Esophagus muscularis mucosa (tissue), 4 donors: ENCODE data around the gene HRH2.

Experiments used
- CTCF ChIP-seq, 3 experiments: fragments of 200-600 bp in 2 of 3; fragments of 450-650 bp in 1 of 3; sonication (generic) in 2 of 3; IDR thresholded peaks; one replicate each; pipeline ENCODE4 v1.5.1; 2017 to 2019; ENCODE audit warnings: antibody characterized with exemption in 3 of 3, mild to moderate bottlenecking in 2 of 3, moderate library complexity in 1 of 3
- EP300 ChIP-seq: sonication (generic); formaldehyde crosslinking; IDR thresholded peaks from one replicate; pipeline ENCODE4 v1.6.1; 2017; ENCODE audit warnings: antibody characterized with exemption
- POLR2A ChIP-seq: fragments of 450-650 bp; IDR thresholded peaks from one replicate; pipeline ENCODE4 v1.6.1; 2017; ENCODE audit warnings: antibody characterized with exemption, moderate library complexity, mild to moderate bottlenecking, low read depth
- POLR2AphosphoS5 ChIP-seq, 2 donors: sonication (generic); formaldehyde crosslinking; IDR thresholded peaks; one replicate each; pipeline ENCODE4 v1.6.1; 2017; ENCODE audit warnings: antibody characterized with exemption in 2 of 2

GRCh38 chr5:175715627-175716522 lies 58.0 kb downstream of the HRH2 start:
- TF ChIP-seq CTCF (IDR thresholded peaks at IDR 0.05) (no peak), EP300 (no peak), POLR2AphosphoS5 (IDR thresholded peaks at IDR 0.05) (no peak), POLR2A (no peak)
